Type B pancreatic cell (in vitro differentiated cells): ENCODE results near the gene ZMYM2. TPM values are rescaled to one million over a fixed set of nuclear protein-coding genes. Genes with fewer than 3 reads are reported as not detected.

Experiments used
- DNase-seq: peaks from one replicate; pipeline ENCODE4 v3.0.0; 2021; ENCODE audit warnings: mixed read lengths; ENCODE audit not compliant: unreplicated experiment; ENCODE audit errors: extremely low spot score
- H3K27ac Mint-ChIP-seq: 2 replicates; pipeline ENCODE4 v1.8.0; 2021; ENCODE audit warnings: mild to moderate bottlenecking, mixed read lengths
- H3K27me3 Mint-ChIP-seq: 2 replicates; pipeline ENCODE4 v1.8.0; 2021; ENCODE audit warnings: mixed read lengths
- H3K36me3 Mint-ChIP-seq: 2 replicates; pipeline ENCODE4 v1.8.0; 2021; ENCODE audit warnings: mixed read lengths
- H3K4me1 Mint-ChIP-seq: one replicate; pipeline ENCODE4 v1.8.0; 2021; ENCODE audit warnings: mixed read lengths; ENCODE audit not compliant: unreplicated experiment
- H3K4me3 Mint-ChIP-seq: 2 replicates; pipeline ENCODE4 v1.8.0; 2021; ENCODE audit warnings: mild to moderate bottlenecking, mixed read lengths
- H3K9me3 Mint-ChIP-seq: 2 replicates; pipeline ENCODE4 v1.8.0; 2021; ENCODE audit warnings: mixed read lengths
- CTCF ChIP-seq: fragments of 200-600 bp; sonication (generic); conservative IDR thresholded peaks from 2 replicates; pipeline ENCODE4 v1.5.0; 2021; ENCODE audit warnings: antibody characterized with exemption, mild to moderate bottlenecking
- total RNA-seq: library from RNA; stranded (reverse); gene quantifications from 2 replicates; pipeline ENCODE4 v1.2.1, GENCODE V29; 2021; ENCODE audit warnings: low replicate concordance

ZMYM2 gene
- total RNA-seq, 1 donor from 2014 or later: 108 TPM

GRCh38 chr13:20064128-20064527 is 105.6 kb downstream of the ZMYM2 start:
- DNase-seq: no peak
- no peaks in the 10 kb centered on the region for H3K4me1 Mint-ChIP-seq
- no peak for TF ChIP-seq CTCF
- H3K27ac Mint-ChIP-seq: no peak overlapping the region
- no peak overlapping the region for H3K4me3 Mint-ChIP-seq
- H3K27me3 Mint-ChIP-seq: no peaks in the 10 kb centered on the region
- H3K9me3 Mint-ChIP-seq: no peaks in the 10 kb centered on the region
- H3K36me3 Mint-ChIP-seq: peaks cover 9% of the 10 kb centered on the region

GRCh38 chr13:20065516-20065915 is 107.0 kb downstream of the ZMYM2 start:
- Mint-ChIP-seq H3K4me1 (no peaks in the 10 kb centered on the region), H3K27me3 (no peaks in the 10 kb centered on the region), H3K9me3 (no peaks in the 10 kb centered on the region), H3K36me3 (peaks cover 7% of the 10 kb centered on the region), H3K27ac (no peak overlapping the region), H3K4me3 (no peak overlapping the region)
- TF ChIP-seq CTCF: no peak
- DNase-seq: no peak

- Mint-ChIP-seq H3K27me3 (no peaks in the 10 kb centered on the region), H3K9me3 (no peaks in the 10 kb centered on the region), H3K36me3 (peaks cover 24% of the 10 kb centered on the region), H3K4me1 (no peaks in the 10 kb centered on the region), H3K4me3 (no peak overlapping the region), H3K27ac (no peak overlapping the region)
- DNase-seq: no peak
- no peak for TF ChIP-seq CTCF
Measured at GRCh38 chr13:20069956-20070355, 111.4 kb downstream of the ZMYM2 start.

- no peak for DNase-seq
- no peak for TF ChIP-seq CTCF
- Mint-ChIP-seq H3K4me3 (no peak overlapping the region), H3K27ac (no peak overlapping the region), H3K9me3 (no peaks in the 10 kb centered on the region), H3K4me1 (no peaks in the 10 kb centered on the region), H3K36me3 (peaks cover 25% of the 10 kb centered on the region), H3K27me3 (no peaks in the 10 kb centered on the region)
Measured at GRCh38 chr13:20073775-20074174, 115.2 kb downstream of the ZMYM2 start.

- Mint-ChIP-seq H3K27ac (peak overlapping the region; percentile 14), H3K4me3 (no peak overlapping the region), H3K27me3 (no peaks in the 10 kb centered on the region), H3K9me3 (no peaks in the 10 kb centered on the region), H3K4me1 (no peaks in the 10 kb centered on the region), H3K36me3 (peaks cover 27% of the 10 kb centered on the region)
- DNase-seq: no peak
- no peak for TF ChIP-seq CTCF
Measured at GRCh38 chr13:20074966-20075365, 116.4 kb downstream of the ZMYM2 start.

- H3K27me3 Mint-ChIP-seq: no peaks in the 10 kb centered on the region
- no peaks in the 10 kb centered on the region for H3K4me1 Mint-ChIP-seq
- no peak overlapping the region for H3K4me3 Mint-ChIP-seq
- no peak for DNase-seq
- no peak for TF ChIP-seq CTCF
- no peaks in the 10 kb centered on the region for H3K9me3 Mint-ChIP-seq
- peaks cover 18% of the 10 kb centered on the region for H3K36me3 Mint-ChIP-seq
- H3K27ac Mint-ChIP-seq: no peak overlapping the region
Measured at GRCh38 chr13:20077086-20077485, 118.6 kb downstream of the ZMYM2 start.
